Measurements from ENCODE around the gene ADAM8. TPM values are rescaled to one million over a fixed set of nuclear protein-coding genes. Genes with fewer than 3 reads are reported as not detected.
A peak's percentile ranks its signal among the peaks of the same experiment; 100 is the strongest.

ADAM8 gene
- total and polyA plus RNA-seq, 10 of the 15 experiments (the other 5 are each of a cell fraction or from before 2014, with no cell fraction given), result 0.37 to 92.7 (median 21.7) TPM

- no peak for TF ChIP-seq MEF2B (IDR thresholded peaks at IDR 0.05; ENCODE audit: partially characterized antibody, poor library complexity, severe bottlenecking)
- no peak for TF ChIP-seq E2F8 (IDR thresholded peaks at IDR 0.05; ENCODE audit: low read depth, partially characterized antibody)
- no peak for TF ChIP-seq TARDBP (IDR thresholded peaks at IDR 0.05; ENCODE audit: borderline replicate concordance)
- no peak for TF ChIP-seq MEF2A (IDR thresholded peaks at IDR 0.05; ENCODE audit: insufficient read depth, low read depth, low read length)
- 0 out of 2 replicates have a peak, but pooled peaks have one; percentile 52 for TF ChIP-seq TCF12 (IDR thresholded peaks at IDR 0.05; ENCODE audit: low read depth, low read length)
- TF ChIP-seq, protein P1, sequence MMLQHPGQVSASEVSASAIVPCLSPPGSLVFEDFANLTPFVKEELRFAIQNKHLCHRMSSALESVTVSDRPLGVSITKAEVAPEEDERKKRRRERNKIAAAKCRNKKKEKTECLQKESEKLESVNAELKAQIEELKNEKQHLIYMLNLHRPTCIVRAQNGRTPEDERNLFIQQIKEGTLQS (IDR thresholded peaks at IDR 0.05; ENCODE audit: borderline replicate concordance, extremely low read depth, low read depth, low read length), result no peak
- 0 out of 2 replicates have a peak, but pooled peaks have one; percentile 46 for TF ChIP-seq TCF3 (IDR thresholded peaks at IDR 0.05; ENCODE audit: borderline replicate concordance, insufficient read depth, low read depth, low read length)
- TF ChIP-seq E2F4 (IDR thresholded peaks at IDR 0.05; ENCODE audit: low read depth, low read length), result no peak
- TF ChIP-seq NFIC (IDR thresholded peaks at IDR 0.05; ENCODE audit: low read depth, low read length), result no peak
- peak; percentile 99 for TF ChIP-seq LARP7 (IDR thresholded peaks at IDR 0.05)
- no peak for TF ChIP-seq IRF4 (IDR thresholded peaks at IDR 0.05; ENCODE audit: low read depth, low read length)
- TF ChIP-seq REST (IDR thresholded peaks at IDR 0.05; ENCODE audit: low read depth, low read length), result 0 out of 2 replicates have a peak, but pooled peaks have one; percentile 10
- no peak for TF ChIP-seq NR2C2 (IDR thresholded peaks at IDR 0.05; ENCODE audit: borderline replicate concordance, control insufficient read depth, insufficient read length, low read depth)
- TF ChIP-seq ZNF274 (IDR thresholded peaks at IDR 0.05; ENCODE audit: insufficient read depth, insufficient read length), result no peak
- no peak for TF ChIP-seq CHD1 (IDR thresholded peaks at IDR 0.05; ENCODE audit: low read depth, low read length)
- TF ChIP-seq CBX5 (IDR thresholded peaks at IDR 0.05; ENCODE audit: low read depth), result no peak
- peak in 1 of 2 experiments; percentile 48; a peak in 1 of 4 replicates for TF ChIP-seq SRF (IDR thresholded peaks at IDR 0.05; ENCODE audit: low read depth in 2 of 2, low read length in 2 of 2)
- peak; percentile 65; the same call in 1 of the 3 replicates for TF ChIP-seq POU2F2 (IDR thresholded peaks at IDR 0.05; ENCODE audit: borderline replicate concordance, low read depth, low read length)
- TF ChIP-seq HCFC1 (IDR thresholded peaks at IDR 0.05; ENCODE audit: low read length), result peak; percentile 70
- TF ChIP-seq, protein P2, sequence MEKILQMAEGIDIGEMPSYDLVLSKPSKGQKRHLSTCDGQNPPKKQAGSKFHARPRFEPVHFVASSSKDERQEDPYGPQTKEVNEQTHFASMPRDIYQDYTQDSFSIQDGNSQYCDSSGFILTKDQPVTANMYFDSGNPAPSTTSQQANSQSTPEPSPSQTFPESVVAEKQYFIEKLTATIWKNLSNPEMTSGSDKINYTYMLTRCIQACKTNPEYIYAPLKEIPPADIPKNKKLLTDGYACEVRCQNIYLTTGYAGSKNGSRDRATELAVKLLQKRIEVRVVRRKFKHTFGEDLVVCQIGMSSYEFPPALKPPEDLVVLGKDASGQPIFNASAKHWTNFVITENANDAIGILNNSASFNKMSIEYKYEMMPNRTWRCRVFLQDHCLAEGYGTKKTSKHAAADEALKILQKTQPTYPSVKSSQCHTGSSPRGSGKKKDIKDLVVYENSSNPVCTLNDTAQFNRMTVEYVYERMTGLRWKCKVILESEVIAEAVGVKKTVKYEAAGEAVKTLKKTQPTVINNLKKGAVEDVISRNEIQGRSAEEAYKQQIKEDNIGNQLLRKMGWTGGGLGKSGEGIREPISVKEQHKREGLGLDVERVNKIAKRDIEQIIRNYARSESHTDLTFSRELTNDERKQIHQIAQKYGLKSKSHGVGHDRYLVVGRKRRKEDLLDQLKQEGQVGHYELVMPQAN (conservative IDR thresholded peaks at IDR 0.05), result peak; percentile 89
These were observed 31.9 kb upstream of the ADAM8 start, which contains the start of the genes TUBGCP2 and ZNF511 (continued) for GRCh38 chr10:133308421-133309099.
